ENCODE measurements around the gene PIPOX.

PIPOX gene

GRCh38 chr17:29042679-29043538, at the start of gene PIPOX:
TSS of gene PIPOX (plus strand) at chr17:29043141. CDS start at chr17:29043226, 85 bp downstream.
- TF ChIP-seq CTCF (IDR thresholded peaks at IDR 0.05; ENCODE audit: low read depth, low read length, missing control alignments): no peak
- H3K4me3 ChIP-seq (ENCODE audit: low read depth, low read length): no peak within 1 kb of the TSS
- no peak for DNase-seq (ENCODE audit: low read depth)

- no peak overlapping the region for H3K4me3 ChIP-seq (ENCODE audit: low read depth, low read length)
- TF ChIP-seq CTCF (IDR thresholded peaks at IDR 0.05; ENCODE audit: low read depth, low read length, missing control alignments): no peak
- DNase-seq (ENCODE audit: low read depth): no peak
Measured at GRCh38 chr17:28993645-28994426, 49.1 kb upstream of the PIPOX start.

DNA sequence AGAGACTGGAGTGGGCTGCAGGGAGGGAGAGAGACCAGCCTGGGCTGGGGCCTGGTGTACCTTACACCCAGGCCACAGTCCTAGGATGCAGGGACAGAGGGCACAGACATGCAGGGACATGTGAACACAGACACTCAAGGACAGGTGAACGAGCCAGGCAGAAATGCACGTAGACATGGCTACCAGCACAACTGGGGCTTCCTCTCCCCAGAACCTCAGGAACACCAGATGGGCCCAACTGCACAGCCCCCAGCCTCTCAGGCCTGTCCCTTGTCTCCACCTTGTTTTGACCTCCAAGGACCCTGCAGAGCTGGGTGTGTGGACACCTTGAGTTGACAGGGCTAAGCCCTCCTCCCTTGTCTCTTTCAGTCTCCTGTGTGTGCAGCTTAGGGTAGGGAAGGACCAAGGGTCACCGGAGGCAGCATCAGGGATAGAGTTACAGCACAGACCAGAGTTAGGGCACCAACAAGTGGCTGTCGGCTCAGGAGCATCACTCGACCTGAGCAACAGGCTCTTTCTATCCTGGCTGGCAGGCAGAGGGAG, 46.3 kb upstream of the PIPOX start:
- TF ChIP-seq CTCF (IDR thresholded peaks at IDR 0.05; ENCODE audit: low read depth, low read length, missing control alignments): no peak
- H3K4me3 ChIP-seq (ENCODE audit: low read depth, low read length): no peak overlapping the region
- DNase-seq (ENCODE audit: low read depth): no peak

DNA sequence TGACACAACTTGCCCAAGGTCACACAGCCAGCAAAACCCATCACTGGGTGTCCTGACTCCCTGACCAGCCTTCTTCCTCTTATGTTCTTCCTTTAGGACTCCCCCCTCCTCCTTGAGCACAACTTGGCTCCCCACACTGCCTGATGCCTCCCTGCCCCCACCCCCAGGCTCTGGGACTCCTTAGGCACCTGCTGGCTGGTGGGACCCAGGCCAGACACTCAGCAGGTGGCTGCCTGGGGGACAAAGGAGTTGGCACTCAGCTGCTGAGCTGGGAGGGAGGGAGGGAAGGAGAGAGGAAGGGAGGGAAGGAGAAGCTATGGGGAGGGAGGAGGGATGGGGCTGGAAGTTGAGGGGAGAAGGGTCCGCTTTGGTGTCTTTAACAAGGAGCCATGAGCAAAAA, 45.1 kb upstream of the PIPOX start:
- no peak for TF ChIP-seq CTCF (IDR thresholded peaks at IDR 0.05; ENCODE audit: low read depth, low read length, missing control alignments)
- no peak overlapping the region for H3K4me3 ChIP-seq (ENCODE audit: low read depth, low read length)
- DNase-seq (ENCODE audit: low read depth): no peak

- no peak for TF ChIP-seq CTCF (IDR thresholded peaks at IDR 0.05; ENCODE audit: low read depth, low read length, missing control alignments)
- no peak overlapping the region for H3K4me3 ChIP-seq (ENCODE audit: low read depth, low read length)
- DNase-seq (ENCODE audit: low read depth): no peak
Measured at GRCh38 chr17:28999206-28999605, 43.7 kb upstream of the PIPOX start.

- H3K4me3 ChIP-seq (ENCODE audit: low read depth, low read length): no peak overlapping the region
- no peak for DNase-seq (ENCODE audit: low read depth)
- no peak for TF ChIP-seq CTCF (IDR thresholded peaks at IDR 0.05; ENCODE audit: low read depth, low read length, missing control alignments)
Measured at GRCh38 chr17:29000973-29001372, 42.0 kb upstream of the PIPOX start.

All from GM12864 (cell line).